Measurements from ENCODE around the gene CDH3.

CDH3 gene

GRCh38 chr16:68739964-68740627 lies 95.0 kb downstream of the CDH3 start:
- DNase-seq: no peak

DNA sequence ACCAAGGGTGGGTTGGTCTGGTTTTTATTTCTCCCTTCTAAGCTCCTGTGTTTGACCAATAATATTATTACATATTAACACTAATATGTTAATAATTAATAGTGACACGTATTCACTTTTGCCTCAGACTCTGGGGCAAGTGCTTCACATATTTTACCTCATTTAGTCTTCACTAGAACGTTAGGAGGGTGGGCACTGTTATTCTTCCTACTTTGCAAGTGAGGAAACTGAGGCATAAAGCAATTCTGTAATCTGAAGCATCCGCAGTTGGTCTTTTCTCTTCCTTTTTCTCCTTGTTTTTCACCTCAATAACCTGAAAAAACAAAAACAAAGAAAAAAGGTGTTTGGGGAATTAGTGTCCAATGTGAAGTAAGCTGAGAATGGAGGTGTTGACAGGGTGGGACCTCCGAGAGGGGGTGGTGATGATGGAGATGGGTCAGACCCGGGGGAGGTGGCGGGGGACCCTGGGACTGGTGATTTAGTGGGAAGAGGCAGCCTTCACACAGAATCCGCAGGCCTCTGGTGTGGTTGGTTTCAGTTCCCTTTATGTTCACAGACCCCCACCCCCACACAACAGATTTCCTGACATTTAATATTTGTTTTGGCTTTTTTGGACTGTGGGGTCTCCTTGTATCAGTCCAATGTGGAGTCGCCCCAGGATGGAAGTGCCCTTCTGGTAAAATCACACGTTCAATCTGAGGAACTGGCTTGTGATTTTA lies 95.7 kb downstream of the CDH3 start:
- DNase-seq: no peak

DNA sequence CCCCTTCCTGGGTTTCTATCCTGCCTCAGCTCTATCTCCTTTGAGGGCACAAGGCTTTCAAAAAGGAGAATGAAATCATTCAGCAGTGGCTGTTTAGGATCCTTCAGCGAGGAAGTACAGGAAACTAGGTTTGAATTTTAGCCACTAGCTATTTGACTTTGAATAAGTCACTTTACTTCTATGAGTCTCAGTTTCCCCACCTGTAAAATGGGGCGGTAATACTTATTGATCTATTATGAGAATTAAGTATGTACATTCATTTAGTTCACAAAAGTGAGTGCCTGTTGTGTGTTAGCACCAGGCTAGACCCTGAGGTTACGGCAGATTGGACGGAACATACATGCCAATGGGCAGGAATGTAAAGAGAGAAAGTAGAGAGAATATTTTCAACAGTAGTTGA lies 98.6 kb downstream of the CDH3 start:
- no peak for DNase-seq

DNA sequence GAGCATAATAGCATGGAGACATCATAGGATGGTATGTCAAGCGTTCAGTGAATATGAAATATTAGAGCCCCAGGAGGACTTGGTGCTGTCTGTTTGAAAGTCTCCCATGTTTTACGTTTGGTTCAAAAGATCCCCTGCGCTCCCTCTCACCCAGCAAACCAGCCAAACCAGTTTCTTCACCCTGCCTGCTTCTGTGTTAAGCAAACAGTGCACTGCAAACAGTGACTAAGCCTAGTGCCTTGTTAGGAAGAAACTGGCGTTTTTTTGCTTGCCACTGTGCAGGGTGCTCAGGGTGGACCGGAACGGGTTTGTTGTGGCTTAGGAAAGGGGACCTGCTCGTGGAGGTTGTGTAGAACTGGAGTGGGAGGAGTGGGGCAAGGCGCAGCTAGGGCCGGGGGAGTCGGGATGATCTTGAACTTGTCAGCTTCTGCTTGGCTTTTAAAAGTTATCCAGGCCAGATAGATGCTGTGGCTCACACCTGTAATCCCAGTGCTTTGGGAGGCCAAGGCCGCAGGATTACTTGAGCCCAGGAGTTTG lies 99.7 kb downstream of the CDH3 start:
- no peak for DNase-seq

- DNase-seq: no peak
Measured at GRCh38 chr16:68746951-68747350, 101.8 kb downstream of the CDH3 start.

- no peak for DNase-seq
Measured at GRCh38 chr16:68749432-68749831, 104.3 kb downstream of the CDH3 start.

Data from activated CD8-positive, alpha-beta memory T cell treated with anti-CD3 and anti-CD28 coated beads for 24 hours (primary cell).